ENCODE data around the gene MTCH2. TPM values are rescaled to one million over a fixed set of nuclear protein-coding genes. Genes with fewer than 3 reads are reported as not detected.

The MTCH2 gene
- polyA plus RNA-seq, 1 donor, result 62.1 TPM

DNA sequence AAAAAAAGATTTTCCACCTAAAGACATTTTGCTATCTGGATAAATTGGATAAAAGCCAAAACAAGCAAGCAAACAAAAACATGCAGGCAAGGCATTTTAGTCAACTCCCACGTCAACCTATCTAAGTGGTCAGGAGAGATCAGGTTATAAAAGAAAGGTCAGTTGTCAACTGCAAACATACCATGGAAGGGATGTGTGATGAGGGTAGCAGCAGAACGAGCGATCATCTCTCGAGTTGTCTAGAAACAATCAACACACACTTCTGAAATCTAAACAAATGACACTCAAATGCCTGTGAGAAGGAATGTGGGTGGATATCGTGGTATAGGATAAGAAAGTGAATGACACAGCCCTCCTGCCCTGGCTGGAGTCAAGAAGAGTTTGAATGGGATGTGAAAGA lies 10.9 kb downstream of the MTCH2 start:
- DNase-seq, result no peak

DNA sequence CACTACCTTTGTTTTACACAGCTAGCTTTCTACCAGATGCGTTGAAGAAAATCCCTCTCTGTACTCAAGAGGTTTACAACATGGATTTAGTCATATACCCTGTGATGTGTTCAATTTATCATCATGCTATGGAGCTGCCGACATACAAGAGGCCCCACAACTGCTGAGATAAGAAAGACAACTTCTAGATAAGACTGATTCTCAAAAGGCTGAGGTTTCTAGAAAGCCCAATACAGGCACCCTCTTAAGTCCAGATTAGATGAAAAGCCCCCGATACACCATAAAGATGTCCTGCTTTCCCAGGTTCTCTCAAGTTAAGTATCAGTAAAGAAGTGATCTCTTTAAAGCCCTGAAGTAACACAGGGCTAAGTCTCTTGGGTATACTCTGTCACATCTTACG lies 14.3 kb downstream of the MTCH2 start:
- DNase-seq, result no peak

DNA sequence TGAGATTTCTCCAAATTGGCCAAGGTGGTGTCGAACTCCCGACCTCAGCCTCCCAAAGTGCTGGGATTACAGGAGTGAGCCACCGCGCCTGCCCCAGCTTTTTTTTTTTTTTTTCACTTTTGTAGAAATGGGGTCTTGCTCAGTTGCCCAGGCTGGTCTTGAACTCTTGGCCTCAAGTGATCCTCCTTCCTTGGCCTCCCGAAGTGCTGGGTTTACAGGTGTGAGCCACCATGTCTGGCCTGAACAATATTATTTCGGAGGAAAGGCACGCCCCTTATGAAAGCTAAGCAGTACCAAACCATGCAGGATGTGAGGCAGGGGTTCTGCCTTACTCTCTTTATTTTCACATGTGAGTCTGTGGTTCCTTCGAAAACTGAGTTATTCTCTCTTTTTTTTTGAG lies 16.1 kb downstream of the MTCH2 start:
- no peak for DNase-seq

DNA sequence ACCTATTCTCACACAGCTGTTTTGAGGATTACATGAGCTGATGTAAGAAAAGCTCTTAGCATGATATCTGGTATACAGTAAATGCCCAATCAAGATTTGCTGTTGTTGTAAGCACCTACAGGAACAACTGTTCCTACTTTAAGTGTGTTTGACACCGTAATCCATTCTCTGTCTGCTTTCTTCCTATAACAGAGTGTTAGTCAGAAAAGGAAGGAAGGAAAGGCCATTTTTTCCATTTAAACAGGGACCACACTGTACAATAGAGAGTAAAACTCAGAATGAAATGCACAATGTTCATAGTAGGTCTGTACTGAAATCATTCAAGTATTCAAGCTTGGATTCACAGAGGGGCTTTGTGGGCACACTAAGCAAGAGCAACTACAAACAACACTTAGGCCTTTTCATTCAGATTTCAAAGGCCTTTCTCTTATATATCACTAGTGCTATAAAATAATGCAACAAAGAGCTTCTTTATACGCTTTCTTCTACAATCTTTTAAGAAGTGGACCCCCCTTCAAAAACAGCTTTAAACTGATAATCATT lies 21.5 kb downstream of the MTCH2 start:
- no peak for DNase-seq

DNA sequence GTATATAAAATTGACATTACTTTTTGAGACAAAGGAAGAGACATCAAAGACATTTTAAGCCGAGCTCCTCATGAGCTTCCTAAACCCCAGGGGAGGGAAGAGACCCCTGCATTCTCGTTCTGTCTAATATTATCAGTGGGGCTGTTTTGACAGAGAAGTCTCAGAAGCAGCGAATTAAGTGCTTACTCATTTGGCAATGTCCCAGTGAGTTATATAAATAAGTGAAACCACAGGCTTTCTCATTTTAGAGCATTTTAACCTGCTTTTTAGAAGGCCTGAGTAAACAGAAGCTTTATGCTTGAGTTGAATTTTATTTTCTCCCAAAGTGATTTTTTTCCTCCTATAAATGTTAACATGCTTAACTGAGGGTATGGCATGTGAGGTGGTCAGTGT lies 24.9 kb downstream of the MTCH2 start:
- DNase-seq, result no peak

DNA sequence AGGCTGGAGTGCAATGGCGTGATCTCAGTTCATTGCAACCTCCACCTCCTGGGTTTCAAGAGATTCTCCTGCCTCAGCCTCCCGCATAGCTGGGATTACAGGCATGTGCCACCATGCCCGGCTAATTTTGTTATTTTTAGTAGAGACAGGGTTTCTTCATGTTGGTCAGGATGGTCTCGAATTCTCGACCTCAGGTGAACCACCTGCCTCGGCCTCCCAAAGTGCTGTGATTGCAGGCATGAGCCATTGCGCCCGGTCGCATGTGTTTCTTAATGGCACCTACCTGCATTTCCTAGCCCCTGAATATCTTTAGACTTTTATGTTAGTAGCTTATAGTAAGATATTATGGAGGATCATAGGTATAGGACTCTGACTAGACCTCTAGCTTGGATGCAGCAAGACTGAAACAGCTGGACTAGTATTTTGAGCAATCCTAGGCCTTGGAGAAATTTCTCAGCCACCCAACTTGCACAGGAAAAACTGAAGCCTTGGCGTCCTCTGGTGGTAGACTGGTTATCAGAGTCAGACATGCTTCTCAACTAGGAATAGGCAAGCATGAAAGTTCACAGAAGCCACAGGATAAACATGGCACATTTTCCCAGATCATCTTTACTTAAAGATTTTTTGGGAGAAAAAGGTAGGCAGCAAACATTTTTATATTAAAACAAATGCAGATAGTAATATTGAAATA lies 25.5 kb downstream of the MTCH2 start:
- DNase-seq, result peak; percentile 68

DNA sequence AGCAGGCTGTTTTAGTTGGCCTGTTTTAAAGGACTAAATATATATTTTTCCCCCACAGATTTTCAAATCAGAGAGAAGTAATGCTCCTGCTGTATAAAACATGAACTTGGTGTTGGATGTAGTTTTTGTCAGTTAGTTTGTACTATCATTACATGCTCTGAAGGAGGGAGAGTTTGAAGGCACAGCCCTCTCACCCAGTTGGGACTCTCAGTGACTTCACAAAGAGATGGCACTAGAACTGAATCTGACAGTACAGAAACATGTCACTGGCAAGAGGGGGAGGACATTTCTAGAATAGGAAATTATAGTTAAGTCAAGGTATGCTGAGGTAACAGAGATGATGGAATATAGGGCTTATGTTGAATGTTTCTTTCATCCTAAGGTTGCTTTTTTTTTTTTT lies 27.1 kb downstream of the MTCH2 start:
- no peak for DNase-seq

DNA sequence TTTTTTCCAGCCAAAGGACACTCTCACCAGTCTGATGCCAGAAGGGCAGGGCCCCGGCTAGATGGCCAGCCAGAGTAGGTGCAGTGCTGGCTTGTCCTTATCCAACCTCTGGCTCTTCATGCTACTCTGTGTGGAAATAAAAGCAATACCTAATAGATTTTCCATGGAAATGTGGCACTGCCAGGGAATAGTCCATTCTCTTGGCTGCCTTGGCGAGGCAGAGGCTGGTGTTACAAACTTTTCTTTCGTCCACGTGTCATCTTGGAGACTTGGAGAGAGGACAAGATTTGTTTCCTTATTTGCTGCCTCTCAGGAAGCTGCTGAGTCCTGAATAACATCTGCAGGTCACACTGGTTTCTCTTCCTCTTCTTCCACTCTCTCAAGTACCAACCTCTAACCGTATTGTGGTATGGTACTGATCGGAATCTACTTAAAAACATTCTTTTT lies 31.0 kb downstream of the MTCH2 start:
- no peak for DNase-seq

DNA sequence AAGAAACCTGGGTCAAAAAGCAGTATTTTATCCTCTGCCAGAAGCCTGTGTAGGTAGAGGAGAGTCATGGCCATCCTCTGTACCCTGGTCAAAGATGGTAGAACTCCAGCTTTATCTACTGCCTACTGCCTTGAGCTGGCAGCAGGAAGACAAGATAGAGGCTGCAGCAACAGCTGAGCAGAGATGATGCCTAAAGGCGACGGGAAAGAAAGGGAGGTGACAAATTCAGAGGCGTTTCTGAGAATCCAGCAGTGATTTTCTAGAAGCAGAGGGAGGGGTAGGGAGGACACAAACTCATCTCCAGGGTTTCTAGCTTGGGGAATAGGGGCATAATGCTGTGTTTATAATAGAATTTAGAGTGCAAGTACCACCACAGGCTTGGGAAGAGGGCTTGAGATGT lies 32.7 kb downstream of the MTCH2 start:
- no peak for DNase-seq

DNA sequence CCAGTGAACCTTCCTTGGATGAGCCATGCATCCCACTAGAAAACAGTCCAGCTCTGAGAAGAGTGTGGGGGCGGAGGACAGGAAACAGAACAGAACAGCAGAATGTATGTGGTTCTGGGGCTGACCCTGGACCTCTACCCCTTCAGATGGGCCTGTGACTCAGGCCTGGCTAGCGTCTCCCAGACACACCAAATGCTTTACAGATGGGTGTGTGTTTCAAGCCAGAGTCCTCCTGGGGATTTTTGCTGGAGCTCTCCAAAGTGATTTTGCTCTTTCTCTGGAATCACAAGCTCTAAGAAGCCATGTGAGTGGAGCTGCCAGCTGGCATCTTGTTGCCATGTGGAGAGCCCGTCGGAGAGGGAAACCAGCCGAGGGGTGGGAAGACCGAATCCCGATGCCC lies 35.0 kb downstream of the MTCH2 start:
- no peak for DNase-seq

DNA sequence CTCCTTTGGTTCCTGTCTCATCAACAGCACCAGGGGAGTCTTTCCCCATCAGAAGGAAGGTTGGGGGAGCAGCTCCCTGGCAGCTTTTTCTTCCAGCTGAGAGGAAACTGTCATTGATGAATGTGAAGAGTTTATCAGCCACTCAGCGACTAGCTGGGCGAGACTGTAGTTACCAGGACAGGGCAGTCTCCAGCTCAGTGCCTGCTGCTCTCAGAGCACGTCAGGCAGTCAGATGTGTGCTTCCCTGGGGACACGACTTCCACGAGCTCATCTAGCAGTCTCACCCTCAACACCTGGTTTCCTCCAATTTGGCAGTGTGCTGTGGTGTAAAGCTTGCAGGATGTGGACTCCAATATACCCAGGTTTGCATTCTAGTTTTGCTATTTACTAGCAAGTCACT lies 35.6 kb downstream of the MTCH2 start:
- no peak for DNase-seq

DNA sequence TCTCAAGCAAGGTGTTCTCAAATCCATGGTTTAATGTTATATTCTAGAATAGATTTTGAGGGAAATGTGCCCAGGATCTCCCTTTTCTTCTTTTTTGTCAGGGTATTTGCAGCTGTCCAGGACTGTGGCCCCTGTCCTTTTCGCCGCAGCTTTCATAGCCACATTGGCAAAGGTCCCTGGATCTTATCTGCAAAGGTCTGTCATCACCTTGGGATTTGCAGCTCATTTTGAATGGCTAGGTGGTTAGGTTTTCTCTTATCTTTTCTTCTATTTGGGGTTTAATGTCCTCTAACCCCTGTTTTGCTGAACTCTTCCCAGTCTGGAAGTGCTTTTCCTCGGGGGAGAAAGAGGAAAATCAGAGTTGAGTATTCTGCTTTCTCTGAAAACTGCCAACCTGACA lies 36.4 kb downstream of the MTCH2 start:
- no peak for DNase-seq

DNA sequence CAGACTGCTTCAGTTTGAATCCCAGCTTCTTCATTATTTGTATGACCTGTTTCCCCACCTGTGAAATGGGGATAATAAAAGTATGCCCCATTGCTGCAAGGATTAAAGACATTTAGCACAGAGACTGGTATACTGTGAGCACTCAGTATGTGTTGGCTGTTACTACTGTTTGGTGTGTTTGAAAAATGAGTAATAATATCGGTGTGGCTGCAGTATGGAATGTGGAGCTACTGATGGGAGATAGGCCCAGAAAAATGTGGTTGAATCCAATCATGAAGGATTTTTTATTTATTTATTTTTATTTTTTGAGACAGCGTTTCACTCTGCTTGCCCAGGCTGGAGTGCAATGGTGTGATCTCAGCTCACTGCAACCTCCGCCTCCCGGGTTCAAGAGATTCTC lies 39.1 kb downstream of the MTCH2 start:
- DNase-seq, result no peak

DNA sequence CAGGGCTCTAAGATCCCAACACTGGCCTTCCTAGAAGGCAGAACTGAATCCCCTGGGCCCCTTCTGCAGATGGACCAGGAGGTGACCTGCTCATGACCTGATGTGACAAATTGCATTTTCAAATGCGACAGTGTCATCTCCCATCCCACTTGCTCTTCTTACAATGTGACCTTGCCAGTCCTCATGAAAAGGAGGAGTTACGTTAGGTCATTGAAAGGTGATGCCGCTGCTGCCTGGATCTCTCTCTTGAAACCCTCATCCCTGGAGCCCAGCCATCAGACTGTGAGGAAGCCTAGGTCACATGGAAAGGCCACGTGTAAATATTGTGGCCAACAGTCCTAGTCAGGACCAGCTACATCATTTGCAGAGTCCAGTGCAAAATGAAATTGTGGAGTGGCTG lies 42.5 kb downstream of the MTCH2 start:
- no peak for DNase-seq

DNA sequence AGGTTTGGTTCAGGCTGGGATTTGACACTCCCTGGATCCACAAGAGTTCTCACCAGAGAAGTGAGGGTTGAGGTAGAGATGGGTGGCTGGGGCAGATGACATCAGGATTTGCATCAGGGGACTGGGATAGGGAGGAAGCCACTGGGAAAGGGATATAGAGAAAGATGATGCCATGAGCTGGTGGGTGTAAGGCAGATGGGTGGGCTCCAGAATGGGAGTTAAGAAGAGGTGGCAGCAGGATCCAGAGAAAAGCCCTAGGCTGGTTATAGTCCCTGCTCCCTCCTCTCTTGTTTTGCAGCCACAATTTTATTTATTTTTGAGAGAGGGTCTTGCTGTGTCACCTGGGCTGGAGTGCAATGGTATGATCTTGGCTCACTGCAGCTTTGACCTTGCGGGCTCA lies 46.4 kb downstream of the MTCH2 start:
- no peak for DNase-seq

DNA sequence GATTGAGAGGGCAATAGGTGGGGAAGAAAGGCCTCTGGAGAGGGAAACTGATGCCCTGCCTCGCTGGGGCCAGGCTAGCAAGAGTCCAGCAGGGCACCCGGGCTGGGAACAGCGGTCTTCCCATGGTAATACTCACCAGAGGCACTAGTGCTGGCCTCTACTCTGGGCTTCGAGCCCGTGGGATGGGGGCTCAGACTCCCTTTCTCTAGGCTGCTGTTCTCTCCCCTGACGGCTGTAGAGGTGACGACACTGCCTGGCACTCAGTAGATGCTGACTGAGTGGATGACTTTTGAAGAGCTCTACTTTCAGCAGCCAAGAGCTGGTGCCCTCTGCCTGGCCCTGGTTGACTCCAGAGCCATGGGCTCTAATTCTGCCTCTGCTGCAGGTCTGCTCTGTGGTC lies 47.3 kb downstream of the MTCH2 start:
- DNase-seq, result no peak

DNA sequence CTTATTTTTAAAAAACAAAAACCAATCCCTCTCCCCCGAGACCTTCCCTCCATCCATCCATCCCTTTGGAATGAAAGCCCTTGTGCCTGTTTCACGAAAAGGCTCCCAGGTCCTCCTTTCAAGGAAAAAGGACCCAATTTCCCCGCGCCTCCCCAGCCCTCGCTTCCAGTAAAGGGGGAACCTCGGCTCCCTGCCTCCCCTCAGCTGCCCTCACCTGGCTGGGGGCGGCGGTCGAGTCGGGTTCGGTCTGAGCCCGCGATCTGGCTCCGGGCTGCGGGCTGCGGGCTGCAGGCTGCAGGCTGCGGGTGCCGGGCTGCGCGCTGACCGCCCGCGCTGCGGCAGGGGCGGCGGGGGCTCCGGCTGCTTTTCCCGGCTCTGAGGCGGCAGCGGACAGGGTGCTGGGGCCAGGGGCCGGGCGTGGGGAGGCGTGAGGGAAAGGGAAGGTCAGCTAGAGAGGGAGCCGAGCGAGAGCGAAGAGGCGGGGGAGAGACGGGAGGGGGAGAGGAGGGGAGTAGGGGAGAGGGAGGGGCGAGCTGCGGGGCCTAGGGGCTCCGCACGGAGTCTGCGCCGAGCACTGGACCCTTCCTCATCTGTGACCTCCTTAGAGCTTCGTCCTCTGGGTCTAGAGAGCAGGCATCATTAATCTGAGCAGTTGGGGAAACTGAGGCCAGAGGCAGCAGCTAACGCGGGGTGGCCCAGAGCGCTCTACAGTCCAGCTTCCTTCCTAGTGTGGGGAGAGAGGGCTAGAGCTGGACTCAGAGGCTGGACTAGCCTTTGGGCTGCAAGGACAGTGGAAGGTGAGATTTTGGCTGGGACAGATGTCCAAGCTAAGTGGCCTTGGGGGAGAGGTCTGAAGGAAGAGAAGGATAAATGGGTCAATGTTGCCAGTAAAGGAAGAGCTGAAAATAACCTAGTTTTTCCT lies 48.2 kb downstream of the MTCH2 start, which contains the start of gene C1QTNF4:
Gene C1QTNF4, minus strand, starts transcription at position 478 of the 922 bp plus-strand sequence. CDS start 3,601 bp downstream, outside the sequence.
- no peak for DNase-seq

DNA sequence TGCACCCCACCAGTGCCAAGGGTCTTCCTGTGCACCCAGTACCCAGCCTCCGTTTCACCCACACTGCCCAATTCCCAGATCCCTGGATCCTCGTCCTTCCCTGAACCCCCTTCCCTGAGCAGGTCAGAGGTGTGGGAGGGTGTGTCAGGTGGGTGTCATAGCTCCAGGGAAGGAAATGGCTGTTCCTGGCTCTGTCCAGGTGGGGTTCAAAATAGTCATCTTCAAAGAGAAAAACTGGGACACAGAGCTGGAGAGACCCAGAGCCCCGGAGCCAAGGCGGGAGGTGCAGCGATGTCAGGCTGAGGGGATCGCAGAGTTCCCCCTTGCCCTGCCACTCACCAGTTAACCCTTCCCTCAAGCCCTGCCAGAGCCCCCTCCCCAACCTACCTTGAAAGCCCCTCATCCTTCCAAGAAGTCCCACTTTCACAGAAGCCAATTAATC lies 48.8 kb downstream of the MTCH2 start:
- DNase-seq, result no peak

DNA sequence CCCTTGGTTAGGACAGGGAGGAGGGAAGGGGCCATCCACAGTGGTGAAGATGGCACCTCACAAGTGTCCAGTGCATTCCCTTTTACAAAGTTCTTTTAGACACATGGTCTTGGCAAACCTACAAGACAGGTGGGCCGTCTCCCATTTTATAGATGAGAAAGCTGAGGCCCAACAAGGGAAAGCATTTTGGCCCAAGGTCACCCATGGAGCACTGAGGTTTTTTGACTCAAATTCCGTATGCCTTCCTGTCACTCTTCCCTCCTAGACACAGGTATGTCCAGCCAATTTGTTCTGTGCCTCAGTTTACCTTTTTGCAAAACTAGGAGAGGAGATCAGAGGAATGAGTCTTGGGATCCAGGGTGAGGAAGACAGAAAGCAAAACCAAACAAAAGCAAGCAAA lies 49.4 kb downstream of the MTCH2 start:
- no peak for DNase-seq

DNA sequence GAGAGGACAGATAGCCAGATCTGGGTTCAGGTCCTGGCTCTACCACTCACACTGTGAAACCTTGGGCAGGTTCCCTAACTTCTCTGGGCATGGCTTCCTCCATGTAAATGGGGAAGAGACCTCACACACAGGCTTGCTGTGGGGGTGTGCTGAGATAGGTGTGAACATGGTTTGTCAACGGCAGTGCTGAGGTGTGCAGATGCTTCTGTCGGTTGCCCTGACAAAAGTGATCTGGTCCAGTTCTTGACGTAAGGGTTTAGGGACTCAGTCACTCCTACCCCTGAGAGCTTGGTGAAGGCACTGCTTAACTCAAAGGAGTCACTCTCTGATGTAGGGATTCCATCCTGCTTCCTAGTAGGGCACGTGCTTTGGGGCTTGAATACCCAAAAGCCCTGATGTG lies 50.1 kb downstream of the MTCH2 start:
- DNase-seq, result no peak

DNA sequence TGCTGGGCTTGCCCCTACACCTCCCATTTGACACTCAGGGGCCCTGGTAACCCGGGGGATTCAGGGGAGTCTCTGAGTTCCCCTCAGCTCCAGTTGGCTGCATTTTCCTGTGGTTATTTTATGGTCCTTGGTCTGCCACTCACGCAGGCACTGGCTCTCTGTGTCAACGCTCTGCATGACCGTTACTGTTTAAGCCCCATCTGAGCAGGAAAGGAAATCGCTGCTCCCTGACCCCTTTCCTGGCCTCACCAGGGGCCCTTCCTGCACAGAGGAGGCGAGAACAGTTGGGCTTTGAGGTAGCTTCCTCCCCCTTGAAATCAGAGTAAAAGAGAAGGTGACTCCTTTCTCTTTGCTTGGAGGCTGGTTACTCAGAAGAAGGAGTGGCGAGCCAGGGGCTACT lies 50.6 kb downstream of the MTCH2 start:
- DNase-seq, result no peak

DNA sequence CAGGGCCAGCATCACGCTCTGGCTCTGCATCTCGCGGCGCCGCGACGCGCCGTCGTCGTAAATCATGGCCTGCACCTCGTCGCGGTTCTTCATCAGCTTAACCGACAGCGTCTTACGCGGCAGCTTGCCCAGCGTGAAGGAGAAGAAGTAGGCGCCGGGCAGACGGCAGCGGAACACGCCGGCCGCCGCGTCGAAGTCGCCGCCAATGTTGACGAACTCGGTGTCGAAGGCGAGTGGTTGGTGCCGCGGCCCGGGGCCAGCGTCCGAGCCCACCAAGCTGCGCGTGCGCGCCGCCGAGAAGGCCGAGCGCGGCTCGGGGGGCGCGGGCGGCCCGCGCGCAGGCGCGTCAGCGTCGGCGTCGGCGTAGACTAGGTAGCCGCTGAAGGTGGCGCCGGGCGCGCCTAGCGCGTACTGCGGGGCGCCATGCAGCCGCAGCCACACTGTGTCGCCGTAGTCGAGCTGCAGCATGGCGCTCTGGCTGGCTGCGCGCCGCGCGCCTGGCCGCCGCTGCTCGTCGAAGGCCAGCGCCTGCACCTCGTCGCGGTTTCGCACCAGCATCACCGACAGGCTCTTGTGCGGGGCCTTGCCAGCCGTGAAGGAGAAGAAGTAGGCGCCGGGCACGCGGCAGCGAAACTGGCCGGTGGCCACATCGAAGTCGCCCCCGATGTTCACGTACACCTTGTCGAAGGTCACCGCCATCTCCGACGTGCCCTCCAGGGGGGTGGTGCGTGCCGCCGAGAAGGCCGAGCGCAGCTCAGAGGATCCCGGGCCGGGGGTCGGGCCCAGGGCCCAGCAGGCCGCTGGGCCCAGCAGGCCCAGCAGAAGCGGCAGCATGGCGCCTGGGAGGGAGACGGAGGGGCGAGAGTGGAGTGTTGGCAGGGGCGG lies 52.1 kb downstream of the MTCH2 start:
- peak; percentile 87 for DNase-seq

DNA sequence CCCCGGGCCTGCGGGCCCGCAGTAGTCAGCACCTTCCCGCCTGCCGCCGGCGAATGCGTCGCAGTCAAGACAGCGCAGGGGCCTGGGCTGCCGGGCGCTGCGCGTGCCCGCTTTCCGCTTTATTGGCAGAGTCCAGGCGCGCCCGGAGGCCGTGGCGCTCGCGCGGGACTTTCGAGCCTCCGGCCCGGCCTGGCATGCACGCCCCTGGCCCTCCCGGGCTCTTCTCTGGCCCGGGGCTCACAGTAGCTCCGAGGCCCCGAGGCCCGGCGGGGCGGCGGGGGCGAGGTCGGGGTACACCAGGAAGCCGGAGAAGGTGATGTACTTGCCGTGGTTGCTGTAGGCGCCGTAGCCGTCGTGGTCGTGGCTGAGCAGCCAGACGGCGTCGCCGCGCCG lies 52.8 kb downstream of the MTCH2 start:
- no peak for DNase-seq
